Brain microvascular endothelial cell (primary cell): ENCODE results near the gene TRIM71.
A peak's percentile ranks its signal among the peaks of the same experiment; 100 is the strongest.

Experiments
- DNase-seq: peaks from one replicate; pipeline ENCODE4 v3.0.0-alpha.2; 2020
- H3K27ac ChIP-seq: fragments of 250-450 bp; sonication (Bioruptor Pico); 2 replicates; pipeline ENCODE4 v1.5.1; 2020; ENCODE audit warnings: mild to moderate bottlenecking, moderate library complexity
- H3K27me3 ChIP-seq: fragments of 250-450 bp; sonication (Bioruptor Pico); replicated peaks from 2 replicates; pipeline ENCODE4 v1.5.1; 2020; ENCODE audit warnings: mild to moderate bottlenecking
- H3K36me3 ChIP-seq: fragments of 250-450 bp; sonication (Bioruptor Pico); replicated peaks from 2 replicates; pipeline ENCODE4 v1.5.1; 2020; ENCODE audit warnings: mild to moderate bottlenecking
- H3K4me3 ChIP-seq: 2 replicates; pipeline ENCODE4 v1.5.1; 2011; ENCODE audit warnings: low read depth, mild to moderate bottlenecking, control low read depth, low read length, moderate library complexity
- in situ Hi-C: cut with HindIII; loops from 2 replicates; pipeline ENCODE4 v1.10.0; 2017; ENCODE audit warnings: low sequenced_read_pairs, low pct_ligation_motif_present
- TF ChIP-seq, protein P1 (sequence below): IDR thresholded peaks from 2 replicates; pipeline ENCODE4 v1.5.1; 2011; ENCODE audit warnings: low read depth, mild to moderate bottlenecking, moderate library complexity, low read length, control low read depth, inconsistent platforms; ENCODE audit errors: missing control alignments

The TRIM71 gene

GRCh38 chr3:32895701-32896100 lies 77.9 kb downstream of the TRIM71 start:
- DNase-seq, result no peak
- TF ChIP-seq, protein P1, sequence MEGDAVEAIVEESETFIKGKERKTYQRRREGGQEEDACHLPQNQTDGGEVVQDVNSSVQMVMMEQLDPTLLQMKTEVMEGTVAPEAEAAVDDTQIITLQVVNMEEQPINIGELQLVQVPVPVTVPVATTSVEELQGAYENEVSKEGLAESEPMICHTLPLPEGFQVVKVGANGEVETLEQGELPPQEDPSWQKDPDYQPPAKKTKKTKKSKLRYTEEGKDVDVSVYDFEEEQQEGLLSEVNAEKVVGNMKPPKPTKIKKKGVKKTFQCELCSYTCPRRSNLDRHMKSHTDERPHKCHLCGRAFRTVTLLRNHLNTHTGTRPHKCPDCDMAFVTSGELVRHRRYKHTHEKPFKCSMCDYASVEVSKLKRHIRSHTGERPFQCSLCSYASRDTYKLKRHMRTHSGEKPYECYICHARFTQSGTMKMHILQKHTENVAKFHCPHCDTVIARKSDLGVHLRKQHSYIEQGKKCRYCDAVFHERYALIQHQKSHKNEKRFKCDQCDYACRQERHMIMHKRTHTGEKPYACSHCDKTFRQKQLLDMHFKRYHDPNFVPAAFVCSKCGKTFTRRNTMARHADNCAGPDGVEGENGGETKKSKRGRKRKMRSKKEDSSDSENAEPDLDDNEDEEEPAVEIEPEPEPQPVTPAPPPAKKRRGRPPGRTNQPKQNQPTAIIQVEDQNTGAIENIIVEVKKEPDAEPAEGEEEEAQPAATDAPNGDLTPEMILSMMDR, result no peak
- Histone ChIP-seq H3K4me3 (no peak overlapping the region), H3K36me3 (no peaks in the 10 kb centered on the region), H3K27me3 (peaks cover 5% of the 10 kb centered on the region), H3K27ac (no peak overlapping the region)
- in situ Hi-C loops, result no loop called here

DNA sequence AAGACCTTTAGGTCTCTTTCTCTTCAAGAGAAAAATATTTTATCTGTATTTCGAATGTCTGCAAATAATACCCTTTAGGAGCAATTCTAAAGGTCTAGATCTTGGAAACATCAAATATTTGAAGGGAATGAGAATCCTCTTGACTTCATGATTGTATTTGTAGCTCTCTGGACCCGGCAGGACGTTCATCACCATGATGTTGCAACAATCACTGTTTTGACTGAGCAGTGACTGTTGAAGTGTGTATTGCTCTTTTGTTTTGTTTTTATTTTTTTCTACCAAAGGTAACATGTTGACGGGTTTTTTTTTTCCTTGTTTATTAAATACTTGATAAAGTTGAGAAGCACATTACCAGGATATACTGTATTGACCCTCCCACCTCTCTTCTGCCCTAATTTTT lies 78.3 kb downstream of the TRIM71 start:
- H3K36me3 ChIP-seq, result no peaks in the 10 kb centered on the region
- TF ChIP-seq, protein P1, result no peak
- H3K27ac ChIP-seq, result no peak overlapping the region
- no peak overlapping the region for H3K4me3 ChIP-seq
- H3K27me3 ChIP-seq, result peaks cover 5% of the 10 kb centered on the region
- in situ Hi-C loops, result no loop called here
- no peak for DNase-seq

GRCh38 chr3:32897001-32897601 lies 79.3 kb downstream of the TRIM71 start:
- no peaks in the 10 kb centered on the region for H3K36me3 ChIP-seq
- H3K27me3 ChIP-seq, result peaks cover 5% of the 10 kb centered on the region
- H3K4me3 ChIP-seq, result no peak overlapping the region
- H3K27ac ChIP-seq, result no peak overlapping the region
- no peak for DNase-seq
- in situ Hi-C loops, result no loop called here
- TF ChIP-seq, protein P1, result no peak

GRCh38 chr3:32897981-32898623 lies 80.3 kb downstream of the TRIM71 start:
- no peak for DNase-seq
- in situ Hi-C loops, result no loop called here
- no peak overlapping the region for H3K4me3 ChIP-seq
- peaks cover 3% of the 10 kb centered on the region for H3K27me3 ChIP-seq
- no peaks in the 10 kb centered on the region for H3K36me3 ChIP-seq
- H3K27ac ChIP-seq, result no peak overlapping the region
- TF ChIP-seq, protein P1, result peak; percentile 17

GRCh38 chr3:32899265-32899664 lies 81.5 kb downstream of the TRIM71 start:
- H3K27ac ChIP-seq, result no peak overlapping the region
- TF ChIP-seq, protein P1, result no peak
- H3K27me3 ChIP-seq, result no peaks in the 10 kb centered on the region
- no peak overlapping the region for H3K4me3 ChIP-seq
- DNase-seq, result no peak
- in situ Hi-C loops, result no loop called here
- no peaks in the 10 kb centered on the region for H3K36me3 ChIP-seq
